ENCODE results near the gene TAPT1.

- no peak for TF ChIP-seq POLR2AphosphoS5 (IDR thresholded peaks at IDR 0.05; ENCODE audit: insufficient read depth in 1 of 2, low read depth in 1 of 2)
- no peak for TF ChIP-seq POLR2A (IDR thresholded peaks at IDR 0.05)
- no peak for TF ChIP-seq CTCF (IDR thresholded peaks at IDR 0.05)
Measured at GRCh38 chr4:16253127-16253960, 27.1 kb upstream of the TAPT1 start.

All from vagina (tissue), 2 donors.